ENCODE results near the gene SASH3.

SASH3 gene

GRCh38 chrX:129779086-129779672, 570 bp upstream of the SASH3 start:
- no peak for DNase-seq
- in situ Hi-C loops (cut with HindIII; ENCODE audit: low pct_ligation_motif_present, low pct_unique_long_range_greater_than_20kb, low sequenced_read_pairs): no loop called here

GRCh38 chrX:129780441-129781105, 824 bp downstream of the SASH3 start:
- in situ Hi-C loops (cut with HindIII; ENCODE audit: low pct_ligation_motif_present, low pct_unique_long_range_greater_than_20kb, low sequenced_read_pairs): no loop called here

GRCh38 chrX:129781134-129781672, 1.5 kb downstream of the SASH3 start:
- no peak for DNase-seq
- in situ Hi-C loops (cut with HindIII; ENCODE audit: low pct_ligation_motif_present, low pct_unique_long_range_greater_than_20kb, low sequenced_read_pairs): no loop called here

More at GRCh38 chrX:129780441-129781105, 824 bp downstream of the SASH3 start:
- no peak for DNase-seq

GRCh38 chrX:129781680-129782495, 2.1 kb downstream of the SASH3 start:
- in situ Hi-C loops (cut with HindIII; ENCODE audit: low pct_ligation_motif_present, low pct_unique_long_range_greater_than_20kb, low sequenced_read_pairs): no loop called here

GRCh38 chrX:129782706-129783105, 3.0 kb downstream of the SASH3 start:
- no peak for DNase-seq
- in situ Hi-C loops (cut with HindIII; ENCODE audit: low pct_ligation_motif_present, low pct_unique_long_range_greater_than_20kb, low sequenced_read_pairs): no loop called here

More at GRCh38 chrX:129781680-129782495, 2.1 kb downstream of the SASH3 start:
- no peak for DNase-seq

GRCh38 chrX:129783291-129783713, 3.6 kb downstream of the SASH3 start:
- in situ Hi-C loops (cut with HindIII; ENCODE audit: low pct_ligation_motif_present, low pct_unique_long_range_greater_than_20kb, low sequenced_read_pairs): no loop called here
- no peak for DNase-seq

- DNase-seq: no peak
- in situ Hi-C loops (cut with HindIII; ENCODE audit: low pct_ligation_motif_present, low pct_unique_long_range_greater_than_20kb, low sequenced_read_pairs): no loop called here
These were observed 4.6 kb downstream of the SASH3 start for GRCh38 chrX:129784371-129784770.

GRCh38 chrX:129785160-129785947, 5.6 kb downstream of the SASH3 start:
- no peak for DNase-seq
- in situ Hi-C loops (cut with HindIII; ENCODE audit: low pct_ligation_motif_present, low pct_unique_long_range_greater_than_20kb, low sequenced_read_pairs): no loop called here

- in situ Hi-C loops (cut with HindIII; ENCODE audit: low pct_ligation_motif_present, low pct_unique_long_range_greater_than_20kb, low sequenced_read_pairs): no loop called here
- no peak for DNase-seq
These were observed 6.5 kb downstream of the SASH3 start for GRCh38 chrX:129786210-129786651.

GRCh38 chrX:129787336-129788055, 7.7 kb downstream of the SASH3 start:
- in situ Hi-C loops (cut with HindIII; ENCODE audit: low pct_ligation_motif_present, low pct_unique_long_range_greater_than_20kb, low sequenced_read_pairs): no loop called here
- DNase-seq: no peak

GRCh38 chrX:129788527-129788926, 8.8 kb downstream of the SASH3 start:
- in situ Hi-C loops (cut with HindIII; ENCODE audit: low pct_ligation_motif_present, low pct_unique_long_range_greater_than_20kb, low sequenced_read_pairs): no loop called here
- no peak for DNase-seq

- in situ Hi-C loops (cut with HindIII; ENCODE audit: low pct_ligation_motif_present, low pct_unique_long_range_greater_than_20kb, low sequenced_read_pairs): no loop called here
- DNase-seq: no peak
These were observed 10.4 kb downstream of the SASH3 start for GRCh38 chrX:129790146-129790545.

GRCh38 chrX:129790808-129791207, 11.1 kb downstream of the SASH3 start:
- in situ Hi-C loops (cut with HindIII; ENCODE audit: low pct_ligation_motif_present, low pct_unique_long_range_greater_than_20kb, low sequenced_read_pairs): no loop called here

GRCh38 chrX:129791336-129791735, 11.6 kb downstream of the SASH3 start:
- in situ Hi-C loops (cut with HindIII; ENCODE audit: low pct_ligation_motif_present, low pct_unique_long_range_greater_than_20kb, low sequenced_read_pairs): no loop called here
- no peak for DNase-seq

More at GRCh38 chrX:129790808-129791207, 11.1 kb downstream of the SASH3 start:
- DNase-seq: no peak

GRCh38 chrX:129791961-129792570, 12.3 kb downstream of the SASH3 start:
- in situ Hi-C loops (cut with HindIII; ENCODE audit: low pct_ligation_motif_present, low pct_unique_long_range_greater_than_20kb, low sequenced_read_pairs): no loop called here
- DNase-seq: no peak

- in situ Hi-C loops (cut with HindIII; ENCODE audit: low pct_ligation_motif_present, low pct_unique_long_range_greater_than_20kb, low sequenced_read_pairs): no loop called here
- no peak for DNase-seq
These were observed 13.0 kb downstream of the SASH3 start for GRCh38 chrX:129792586-129793291.

- in situ Hi-C loops (cut with HindIII; ENCODE audit: low pct_ligation_motif_present, low pct_unique_long_range_greater_than_20kb, low sequenced_read_pairs): no loop called here
- no peak for DNase-seq
These were observed 13.9 kb downstream of the SASH3 start for GRCh38 chrX:129793604-129794191.
